Astrocyte (in vitro differentiated cells and primary cell): ENCODE measurements around the gene LMNB1. TPM values are rescaled to one million over a fixed set of nuclear protein-coding genes. Genes with fewer than 3 reads are reported as not detected.

Experiments
- DNase-seq: peaks from one replicate; pipeline ENCODE4 v3.0.0-alpha.2; 2010; ENCODE audit warnings: low read depth
- FAIRE-seq: peaks from 2 replicates; lab custom pipeline; 2011; peaks lifted over from hg19 to GRCh38; lab: Jason Lieb, UNC
- H2AFZ ChIP-seq: 2 replicates; pipeline ENCODE4 v1.6.0; 2012; ENCODE audit warnings: low read depth, low read length, inconsistent platforms
- H3K27ac ChIP-seq: 2 replicates; pipeline ENCODE4 v1.5.1; 2011; ENCODE audit warnings: low read depth, low read length, inconsistent platforms
- H3K27me3 ChIP-seq: 2 replicates; pipeline ENCODE4 v1.6.0; 2011; ENCODE audit warnings: low read length, inconsistent platforms; ENCODE audit not compliant: insufficient read depth
- H3K36me3 ChIP-seq: 2 replicates; pipeline ENCODE4 v1.5.1; 2011; ENCODE audit warnings: low read length, inconsistent platforms; ENCODE audit not compliant: insufficient read depth
- H3K4me1 ChIP-seq: 2 replicates; pipeline ENCODE4 v1.5.1; 2011; ENCODE audit warnings: low read length, inconsistent platforms; ENCODE audit not compliant: insufficient read depth
- H3K4me2 ChIP-seq: 2 replicates; pipeline ENCODE4 v1.6.0; 2012; ENCODE audit warnings: low read length, inconsistent platforms
- H3K4me3 ChIP-seq: 2 replicates; pipeline ENCODE4 v1.5.1; 2011; ENCODE audit warnings: low read depth, mild to moderate bottlenecking, low read length, inconsistent platforms; ENCODE audit not compliant: insufficient read depth
- H3K79me2 ChIP-seq: 2 replicates; pipeline ENCODE4 v1.6.0; 2012; ENCODE audit warnings: mild to moderate bottlenecking, low read length, inconsistent platforms; ENCODE audit not compliant: insufficient read depth
- H3K9ac ChIP-seq: 2 replicates; pipeline ENCODE4 v1.6.0; 2012; ENCODE audit warnings: mild to moderate bottlenecking, low read length, inconsistent platforms
- H3K9me3 ChIP-seq: 2 replicates; pipeline ENCODE4 v1.5.1; 2012; ENCODE audit warnings: low read depth, mild to moderate bottlenecking, low read length, inconsistent platforms; ENCODE audit not compliant: insufficient read depth
- H4K20me1 ChIP-seq: 2 replicates; pipeline ENCODE4 v1.6.0; 2012; ENCODE audit warnings: low read length, inconsistent platforms; ENCODE audit not compliant: insufficient read depth
- H3K27ac Mint-ChIP-seq: one replicate; pipeline ENCODE4 v1.8.0; 2021; ENCODE audit warnings: mild to moderate bottlenecking, mixed read lengths; ENCODE audit not compliant: unreplicated experiment
- H3K27me3 Mint-ChIP-seq: one replicate; pipeline ENCODE4 v1.8.0; 2021; ENCODE audit warnings: low read depth, mixed read lengths; ENCODE audit not compliant: unreplicated experiment
- H3K36me3 Mint-ChIP-seq: one replicate; pipeline ENCODE4 v1.8.0; 2021; ENCODE audit warnings: low read depth, mixed read lengths; ENCODE audit not compliant: unreplicated experiment
- H3K4me1 Mint-ChIP-seq: one replicate; pipeline ENCODE4 v1.8.0; 2021; ENCODE audit warnings: low read depth, mixed read lengths; ENCODE audit not compliant: unreplicated experiment
- H3K4me3 Mint-ChIP-seq: one replicate; pipeline ENCODE4 v1.8.0; 2021; ENCODE audit warnings: mild to moderate bottlenecking, moderate library complexity, mixed read lengths; ENCODE audit not compliant: unreplicated experiment
- H3K9me3 Mint-ChIP-seq: one replicate; pipeline ENCODE4 v1.8.0; 2021; ENCODE audit warnings: mild to moderate bottlenecking, mixed read lengths; ENCODE audit not compliant: unreplicated experiment
- CTCF ChIP-seq: IDR thresholded peaks from 2 replicates; pipeline ENCODE4 v1.5.1; 2011; ENCODE audit warnings: low read depth, mild to moderate bottlenecking, inconsistent platforms, low read length, moderate library complexity; ENCODE audit not compliant: insufficient read depth
- EZH2 ChIP-seq: IDR thresholded peaks from 2 replicates; pipeline ENCODE4 v1.6.1; 2012; ENCODE audit warnings: mild to moderate bottlenecking, low read length, inconsistent platforms; ENCODE audit not compliant: insufficient read depth
- total RNA-seq: library from RNA; stranded (reverse); gene quantifications from 2 replicates; pipeline ENCODE4 v1.2.1, GENCODE V29; 2021

LMNB1 gene
- total RNA-seq, 1 donor from 2014 or later: 12.7 TPM

- Mint-ChIP-seq H3K4me3 (no peak overlapping the region), H3K9me3 (no peaks in the 10 kb centered on the region), H3K27ac (no peak overlapping the region), H3K4me1 (peaks cover 17% of the 10 kb centered on the region), H3K36me3 (no peaks in the 10 kb centered on the region), H3K27me3 (peaks cover 4% of the 10 kb centered on the region)
- no peak for FAIRE-seq
- no peak for TF ChIP-seq CTCF
- no peaks in the 10 kb centered on the region for H3K79me2 ChIP-seq
- no peaks in the 10 kb centered on the region for H3K27me3 ChIP-seq
- no peaks in the 10 kb centered on the region for H4K20me1 ChIP-seq
- no peak overlapping the region for H3K4me3 ChIP-seq
- peaks cover 7% of the 10 kb centered on the region for H3K4me1 ChIP-seq
- H3K9me3 ChIP-seq: no peaks in the 10 kb centered on the region
- no peak overlapping the region for H3K9ac ChIP-seq
- H3K36me3 ChIP-seq: no peaks in the 10 kb centered on the region
- no peak overlapping the region for H3K4me2 ChIP-seq
- H2AFZ ChIP-seq: no peak overlapping the region
- H3K27ac ChIP-seq: no peak overlapping the region
- no peak for DNase-seq
These were observed 30.6 kb upstream of the LMNB1 start for GRCh38 chr5:126746290-126746689.

GRCh38 chr5:126752081-126752785 lies 24.7 kb upstream of the LMNB1 start:
- H2AFZ ChIP-seq: no peak overlapping the region
- no peaks in the 10 kb centered on the region for H3K9me3 ChIP-seq
- no peaks in the 10 kb centered on the region for H3K36me3 ChIP-seq
- H3K4me1 ChIP-seq: peaks cover 7% of the 10 kb centered on the region
- no peak for DNase-seq
- TF ChIP-seq CTCF (no peak), EZH2 (no peak)
- no peak overlapping the region for H3K4me2 ChIP-seq
- peaks cover 4% of the 10 kb centered on the region for H3K27me3 Mint-ChIP-seq
- H3K9me3 Mint-ChIP-seq: no peaks in the 10 kb centered on the region
- peaks cover 7% of the 10 kb centered on the region for H3K4me1 Mint-ChIP-seq
- no peak overlapping the region for H3K9ac ChIP-seq
- no peaks in the 10 kb centered on the region for H4K20me1 ChIP-seq
- H3K36me3 Mint-ChIP-seq: no peaks in the 10 kb centered on the region
- H3K27ac Mint-ChIP-seq: no peak overlapping the region
- FAIRE-seq: no peak
- no peaks in the 10 kb centered on the region for H3K79me2 ChIP-seq
- no peak overlapping the region for H3K4me3 Mint-ChIP-seq
- no peak overlapping the region for H3K4me3 ChIP-seq
- no peak overlapping the region for H3K27ac ChIP-seq
- no peaks in the 10 kb centered on the region for H3K27me3 ChIP-seq

- H3K27ac ChIP-seq: no peak overlapping the region
- TF ChIP-seq EZH2: no peak
- no peak for TF ChIP-seq CTCF
- H4K20me1 ChIP-seq: no peaks in the 10 kb centered on the region
- no peaks in the 10 kb centered on the region for H3K79me2 ChIP-seq
- Mint-ChIP-seq H3K27me3 (peaks cover 4% of the 10 kb centered on the region), H3K36me3 (no peaks in the 10 kb centered on the region), H3K4me1 (peaks cover under 1% of the 10 kb centered on the region), H3K27ac (no peak overlapping the region), H3K9me3 (no peaks in the 10 kb centered on the region), H3K4me3 (no peak overlapping the region)
- no peak overlapping the region for H3K4me3 ChIP-seq
- no peak overlapping the region for H2AFZ ChIP-seq
- H3K4me1 ChIP-seq: peaks cover 1% of the 10 kb centered on the region
- H3K27me3 ChIP-seq: no peaks in the 10 kb centered on the region
- H3K4me2 ChIP-seq: no peak overlapping the region
- no peaks in the 10 kb centered on the region for H3K9me3 ChIP-seq
- no peak for DNase-seq
- FAIRE-seq: no peak
- H3K36me3 ChIP-seq: no peaks in the 10 kb centered on the region
- H3K9ac ChIP-seq: no peak overlapping the region
These were observed 23.7 kb upstream of the LMNB1 start for GRCh38 chr5:126753227-126753626.
